NCI-H82 (cell line): ENCODE measurements around the gene B3GNT3.
A peak's percentile ranks its signal among the peaks of the same experiment; 100 is the strongest.
"Not testable (repeated sequence)": the region's sequence is repeated elsewhere in the genome, so short reads cannot be mapped to it uniquely, and the experiment has no call there.

ENCODE experiments used
- DNase-seq: peaks from one replicate; lab custom pipeline; 2025; lab: John Stamatoyannopoulos, UW

B3GNT3 gene

GRCh38 chr19:17766543-17767131 is 28.3 kb upstream of the B3GNT3 start:
- peak; percentile 98 for DNase-seq

GRCh38 chr19:17767559-17767958 is 27.4 kb upstream of the B3GNT3 start:
- no peak for DNase-seq

GRCh38 chr19:17770613-17771012 is 24.3 kb upstream of the B3GNT3 start:
- no peak for DNase-seq

- DNase-seq, result peak; percentile 54
Observed at GRCh38 chr19:17772172-17772571, 22.8 kb upstream of the B3GNT3 start.

- peak; percentile 59 for DNase-seq
Observed at GRCh38 chr19:17775245-17775927, 19.6 kb upstream of the B3GNT3 start.

GRCh38 chr19:17775991-17776803 is 18.7 kb upstream of the B3GNT3 start:
- DNase-seq, result no peak

- DNase-seq, result not testable (repeated sequence)
Observed at GRCh38 chr19:17777840-17778239, 17.1 kb upstream of the B3GNT3 start.

- DNase-seq, result peak; percentile 97
Observed at GRCh38 chr19:17778251-17778967, 16.5 kb upstream of the B3GNT3 start.

GRCh38 chr19:17778968-17779929 is 15.7 kb upstream of the B3GNT3 start:
- DNase-seq, result peak; percentile 93

- DNase-seq, result no peak
Observed at GRCh38 chr19:17780781-17781180, 14.2 kb upstream of the B3GNT3 start.

GRCh38 chr19:17783721-17784120 is 11.2 kb upstream of the B3GNT3 start:
- DNase-seq, result not testable (repeated sequence)

- peak; percentile 93 for DNase-seq
Observed at GRCh38 chr19:17784201-17785008, 10.5 kb upstream of the B3GNT3 start.

GRCh38 chr19:17787274-17787913 is 7.5 kb upstream of the B3GNT3 start:
- no peak for DNase-seq

GRCh38 chr19:17788632-17789031 is 6.3 kb upstream of the B3GNT3 start:
- DNase-seq, result no peak

GRCh38 chr19:17790059-17790780 is 4.7 kb upstream of the B3GNT3 start:
- no peak for DNase-seq

GRCh38 chr19:17794412-17794730 is 567 bp upstream of the B3GNT3 start:
- DNase-seq, result no peak

GRCh38 chr19:17795495-17795856 is 538 bp downstream of the B3GNT3 start:
- DNase-seq, result no peak

GRCh38 chr19:17796013-17796837 is 1.3 kb downstream of the B3GNT3 start:
- DNase-seq, result no peak
